ENCODE results near the gene TEN1.

DNA sequence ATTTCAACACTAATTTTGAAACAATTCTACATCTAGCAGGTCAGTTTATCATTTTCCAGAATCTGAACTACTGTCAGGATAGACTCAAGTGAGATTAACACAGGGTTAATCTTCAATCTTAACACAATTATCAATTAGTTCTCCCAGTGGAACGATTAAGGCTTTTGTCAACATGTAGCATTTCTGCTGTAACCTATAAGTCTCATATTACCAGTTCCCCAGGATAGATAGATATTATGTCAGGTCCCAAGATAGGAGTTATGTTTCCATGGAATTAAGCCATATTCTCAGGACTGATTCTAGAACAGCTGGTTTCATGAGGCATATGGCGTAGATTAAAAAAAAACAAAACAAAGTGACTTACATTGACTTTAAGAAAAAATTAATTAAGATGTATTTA, 33.8 kb upstream of the TEN1 start:
- TF ChIP-seq, protein P1, sequence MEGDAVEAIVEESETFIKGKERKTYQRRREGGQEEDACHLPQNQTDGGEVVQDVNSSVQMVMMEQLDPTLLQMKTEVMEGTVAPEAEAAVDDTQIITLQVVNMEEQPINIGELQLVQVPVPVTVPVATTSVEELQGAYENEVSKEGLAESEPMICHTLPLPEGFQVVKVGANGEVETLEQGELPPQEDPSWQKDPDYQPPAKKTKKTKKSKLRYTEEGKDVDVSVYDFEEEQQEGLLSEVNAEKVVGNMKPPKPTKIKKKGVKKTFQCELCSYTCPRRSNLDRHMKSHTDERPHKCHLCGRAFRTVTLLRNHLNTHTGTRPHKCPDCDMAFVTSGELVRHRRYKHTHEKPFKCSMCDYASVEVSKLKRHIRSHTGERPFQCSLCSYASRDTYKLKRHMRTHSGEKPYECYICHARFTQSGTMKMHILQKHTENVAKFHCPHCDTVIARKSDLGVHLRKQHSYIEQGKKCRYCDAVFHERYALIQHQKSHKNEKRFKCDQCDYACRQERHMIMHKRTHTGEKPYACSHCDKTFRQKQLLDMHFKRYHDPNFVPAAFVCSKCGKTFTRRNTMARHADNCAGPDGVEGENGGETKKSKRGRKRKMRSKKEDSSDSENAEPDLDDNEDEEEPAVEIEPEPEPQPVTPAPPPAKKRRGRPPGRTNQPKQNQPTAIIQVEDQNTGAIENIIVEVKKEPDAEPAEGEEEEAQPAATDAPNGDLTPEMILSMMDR (IDR thresholded peaks at IDR 0.05; ENCODE audit: low read depth, low read length, missing input control): no peak
- TF ChIP-seq NR2F2 (IDR thresholded peaks at IDR 0.05) (no peak), JUND (IDR thresholded peaks at IDR 0.05) (no peak), TAF1 (conservative IDR thresholded peaks at IDR 0.05) (no peak), EGR1 (IDR thresholded peaks at IDR 0.05; ENCODE audit: low read depth in 2 of 2) (no peak), HNF4G (IDR thresholded peaks at IDR 0.05) (no peak), REST (IDR thresholded peaks at IDR 0.05) (no peak)
- TF ChIP-seq, protein P2, sequence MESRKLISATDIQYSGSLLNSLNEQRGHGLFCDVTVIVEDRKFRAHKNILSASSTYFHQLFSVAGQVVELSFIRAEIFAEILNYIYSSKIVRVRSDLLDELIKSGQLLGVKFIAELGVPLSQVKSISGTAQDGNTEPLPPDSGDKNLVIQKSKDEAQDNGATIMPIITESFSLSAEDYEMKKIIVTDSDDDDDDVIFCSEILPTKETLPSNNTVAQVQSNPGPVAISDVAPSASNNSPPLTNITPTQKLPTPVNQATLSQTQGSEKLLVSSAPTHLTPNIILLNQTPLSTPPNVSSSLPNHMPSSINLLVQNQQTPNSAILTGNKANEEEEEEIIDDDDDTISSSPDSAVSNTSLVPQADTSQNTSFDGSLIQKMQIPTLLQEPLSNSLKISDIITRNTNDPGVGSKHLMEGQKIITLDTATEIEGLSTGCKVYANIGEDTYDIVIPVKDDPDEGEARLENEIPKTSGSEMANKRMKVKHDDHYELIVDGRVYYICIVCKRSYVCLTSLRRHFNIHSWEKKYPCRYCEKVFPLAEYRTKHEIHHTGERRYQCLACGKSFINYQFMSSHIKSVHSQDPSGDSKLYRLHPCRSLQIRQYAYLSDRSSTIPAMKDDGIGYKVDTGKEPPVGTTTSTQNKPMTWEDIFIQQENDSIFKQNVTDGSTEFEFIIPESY (IDR thresholded peaks at IDR 0.05): no peak
- TF ChIP-seq, protein P3, sequence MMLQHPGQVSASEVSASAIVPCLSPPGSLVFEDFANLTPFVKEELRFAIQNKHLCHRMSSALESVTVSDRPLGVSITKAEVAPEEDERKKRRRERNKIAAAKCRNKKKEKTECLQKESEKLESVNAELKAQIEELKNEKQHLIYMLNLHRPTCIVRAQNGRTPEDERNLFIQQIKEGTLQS (IDR thresholded peaks at IDR 0.05): no peak

All from liver (tissue), 3 donors.